Skin of body (tissue), 2 donors: Measurements from ENCODE around the gene SUCLA2. TPM values are rescaled to one million over a fixed set of nuclear protein-coding genes. Genes with fewer than 3 reads are reported as not detected.
"Not testable (repeated sequence)": the region's sequence is repeated elsewhere in the genome, so short reads cannot be mapped to it uniquely, and the experiment has no call there.

Source experiments
- DNase-seq: peaks from one replicate; lab custom pipeline; 2025; lab: John Stamatoyannopoulos, UW
- total RNA-seq: library from RNA; depleted of rRNA; stranded (reverse); fragments of >200 nt; gene quantifications from one replicate; pipeline ENCODE4 v1.2.3, GENCODE V29; 2014

Gene SUCLA2
- total RNA-seq, 1 donor from 2014 or later, result 46.6 TPM

- no peak for DNase-seq
These were observed 9.2 kb downstream of the SUCLA2 start for GRCh38 chr13:47991859-47992258.

- DNase-seq, result no peak
These were observed 10.1 kb downstream of the SUCLA2 start for GRCh38 chr13:47990920-47991466.

- no peak for DNase-seq
These were observed 10.6 kb downstream of the SUCLA2 start for GRCh38 chr13:47990427-47990826.

GRCh38 chr13:47983070-47983469 lies 18.0 kb downstream of the SUCLA2 start:
- DNase-seq, result no peak

- DNase-seq, result no peak
These were observed 24.7 kb downstream of the SUCLA2 start for GRCh38 chr13:47976325-47976724.

- DNase-seq, result no peak
These were observed 36.2 kb downstream of the SUCLA2 start for GRCh38 chr13:47964863-47965262.

- DNase-seq, result no peak
These were observed 38.8 kb downstream of the SUCLA2 start for GRCh38 chr13:47962237-47962636.

- DNase-seq, result no peak
These were observed 41.4 kb downstream of the SUCLA2 start for GRCh38 chr13:47959468-47960247.

- DNase-seq, result no peak
These were observed 44.0 kb downstream of the SUCLA2 start for GRCh38 chr13:47957073-47957472.

- no peak for DNase-seq
These were observed 45.2 kb downstream of the SUCLA2 start for GRCh38 chr13:47955836-47956235.

GRCh38 chr13:47949799-47950198 lies 51.3 kb downstream of the SUCLA2 start:
- no peak for DNase-seq

- no peak for DNase-seq
These were observed 55.3 kb downstream of the SUCLA2 start for GRCh38 chr13:47945738-47946137.

GRCh38 chr13:47945146-47945545 lies 55.9 kb downstream of the SUCLA2 start:
- not testable (repeated sequence) for DNase-seq

GRCh38 chr13:47934371-47934770 lies 66.7 kb downstream of the SUCLA2 start:
- no peak for DNase-seq

GRCh38 chr13:47932950-47933923 lies 67.8 kb downstream of the SUCLA2 start:
- no peak for DNase-seq

- DNase-seq, result no peak
These were observed 70.4 kb downstream of the SUCLA2 start for GRCh38 chr13:47930649-47931165.

- DNase-seq, result no peak
These were observed 71.9 kb downstream of the SUCLA2 start for GRCh38 chr13:47929156-47929555.

GRCh38 chr13:47917022-47917574 lies 84.0 kb downstream of the SUCLA2 start:
- no peak for DNase-seq

- DNase-seq, result no peak
These were observed 92.7 kb downstream of the SUCLA2 start for GRCh38 chr13:47908197-47908902.

GRCh38 chr13:47904891-47905290 lies 96.2 kb downstream of the SUCLA2 start:
- no peak for DNase-seq

GRCh38 chr13:47904241-47904640 lies 96.8 kb downstream of the SUCLA2 start:
- DNase-seq, result no peak
